H9 (cell line): ENCODE results near the gene SYS1. TPM values are rescaled to one million over a fixed set of nuclear protein-coding genes. Genes with fewer than 3 reads are reported as not detected.

Experiments used
- DNase-seq: peaks from one replicate; pipeline ENCODE4 v3.0.0-alpha.2; 2017
- H2AFZ ChIP-seq: one replicate; pipeline ENCODE4 v1.6.1; 2013; ENCODE audit warnings: mild to moderate bottlenecking, low read length, control low read depth, moderate library complexity
- H2AK5ac ChIP-seq: 2 replicates; pipeline ENCODE4 v1.6.1; 2013; ENCODE audit warnings: low read length, control low read depth, mixed read lengths; ENCODE audit not compliant: insufficient read length
- H2BK120ac ChIP-seq: one replicate; pipeline ENCODE4 v1.6.1; 2013; ENCODE audit warnings: low read depth, mild to moderate bottlenecking, low read length, control low read depth, inconsistent platforms; ENCODE audit not compliant: poor library complexity, severe bottlenecking
- H2BK12ac ChIP-seq: 2 replicates; pipeline ENCODE4 v1.6.1; 2013; ENCODE audit warnings: low read length, control low read depth, mixed read lengths, low read depth; ENCODE audit not compliant: insufficient read length
- H2BK15ac ChIP-seq: 2 replicates; pipeline ENCODE4 v1.6.1; 2013; ENCODE audit warnings: low read depth, low read length, control low read depth
- H2BK20ac ChIP-seq: one replicate; pipeline ENCODE4 v1.6.1; 2013; ENCODE audit warnings: low read depth, mild to moderate bottlenecking, low read length, control low read depth, inconsistent platforms; ENCODE audit not compliant: poor library complexity, severe bottlenecking
- H2BK5ac ChIP-seq: 2 replicates; pipeline ENCODE4 v1.6.1; 2013; ENCODE audit warnings: low read length, control low read depth, mixed read lengths; ENCODE audit not compliant: insufficient read length
- H3K14ac ChIP-seq: 2 replicates; pipeline ENCODE4 v1.6.1; 2013; ENCODE audit warnings: low read length, control low read depth; ENCODE audit not compliant: insufficient read depth
- H3K18ac ChIP-seq: 2 replicates; pipeline ENCODE4 v1.6.1; 2013; ENCODE audit warnings: low read depth, mild to moderate bottlenecking, mixed read lengths, low read length, control low read depth; ENCODE audit not compliant: insufficient read length
- H3K23ac ChIP-seq: 2 replicates; pipeline ENCODE4 v1.6.1; 2013; ENCODE audit warnings: low read length, control low read depth, mixed read lengths, low read depth; ENCODE audit not compliant: insufficient read length
- H3K23me2 ChIP-seq: 2 replicates; pipeline ENCODE4 v1.6.1; 2013; ENCODE audit warnings: low read depth, mild to moderate bottlenecking, mixed read lengths, low read length, control low read depth; ENCODE audit not compliant: insufficient read length, poor library complexity, severe bottlenecking
- H3K27ac ChIP-seq: 2 replicates; pipeline ENCODE4 v1.5.1; 2013; ENCODE audit warnings: low read length, control low read depth, mixed read lengths, low read depth; ENCODE audit not compliant: insufficient read length
- H3K27me3 ChIP-seq: 2 replicates; pipeline ENCODE4 v1.6.1; 2013; ENCODE audit warnings: low read length, control low read depth, inconsistent platforms; ENCODE audit not compliant: insufficient read depth
- H3K4ac ChIP-seq: 2 replicates; pipeline ENCODE4 v1.6.1; 2013; ENCODE audit warnings: low read depth, mild to moderate bottlenecking, control low read depth, inconsistent platforms, low read length, moderate library complexity
- H3K4me1 ChIP-seq: 2 replicates; pipeline ENCODE4 v1.6.1; 2013; ENCODE audit warnings: low read length, control low read depth, inconsistent platforms; ENCODE audit not compliant: insufficient read depth
- H3K4me2 ChIP-seq: 2 replicates; pipeline ENCODE4 v1.6.1; 2013; ENCODE audit warnings: low read length, control low read depth, mixed read lengths; ENCODE audit not compliant: insufficient read length, insufficient read depth
- H3K56ac ChIP-seq: 2 replicates; pipeline ENCODE4 v1.6.1; 2013; ENCODE audit warnings: low read depth, mild to moderate bottlenecking, mixed read lengths, low read length, control low read depth; ENCODE audit not compliant: insufficient read length
- H3K79me1 ChIP-seq: 2 replicates; pipeline ENCODE4 v1.6.1; 2013; ENCODE audit warnings: low read depth, mild to moderate bottlenecking, moderate library complexity, low read length, control low read depth, inconsistent platforms; ENCODE audit not compliant: insufficient read depth, poor library complexity, severe bottlenecking
- H3K79me2 ChIP-seq: 2 replicates; pipeline ENCODE4 v1.6.1; 2013; ENCODE audit warnings: low read length, control low read depth, inconsistent platforms; ENCODE audit not compliant: insufficient read depth
- H3K9ac ChIP-seq: 2 replicates; pipeline ENCODE4 v1.6.1; 2013; ENCODE audit warnings: low read length, control low read depth, mixed read lengths; ENCODE audit not compliant: insufficient read length; ENCODE audit errors: extremely low read depth
- H3K9me3 ChIP-seq: one replicate; pipeline ENCODE4 v1.6.1; 2013; ENCODE audit warnings: low read depth, low read length, inconsistent platforms; ENCODE audit not compliant: control insufficient read depth
- H3T11ph ChIP-seq: one replicate; pipeline ENCODE4 v1.6.1; 2013; ENCODE audit warnings: mild to moderate bottlenecking, low read length, control low read depth, inconsistent platforms
- H4K20me1 ChIP-seq: one replicate; pipeline ENCODE4 v1.6.1; 2013; ENCODE audit not compliant: control insufficient read depth, insufficient read length, insufficient read depth
- H4K5ac ChIP-seq: 2 replicates; pipeline ENCODE4 v1.6.1; 2013; ENCODE audit warnings: low read depth, mild to moderate bottlenecking, mixed read lengths, low read length, control low read depth; ENCODE audit not compliant: insufficient read length
- H4K8ac ChIP-seq: replicated peaks from 2 replicates; pipeline ENCODE4 v1.6.1; 2013; ENCODE audit warnings: low read length, control low read depth, mixed read lengths, low read depth; ENCODE audit not compliant: insufficient read length
- H4K91ac ChIP-seq: 2 replicates; pipeline ENCODE4 v1.6.1; 2013; ENCODE audit warnings: low read depth, mild to moderate bottlenecking, moderate library complexity, mixed read lengths, low read length, control low read depth; ENCODE audit not compliant: insufficient read length
- H3K27ac Mint-ChIP-seq, 3 experiments: 2 replicates in 2 of 3; 3 replicates in 1 of 3; pipeline ENCODE4 v1.8.0; 2020 to 2021; ENCODE audit warnings: mixed read lengths in 3 of 3, mild to moderate bottlenecking in 1 of 3, moderate library complexity in 1 of 3
- H3K27me3 Mint-ChIP-seq: 2 replicates; pipeline ENCODE4 v1.8.0; 2021; ENCODE audit warnings: low read depth, mild to moderate bottlenecking, moderate library complexity, mixed read lengths
- H3K36me3 Mint-ChIP-seq, 3 experiments: 2 replicates in 2 of 3; 3 replicates in 1 of 3; pipeline ENCODE4 v1.8.0; 2020 to 2021; ENCODE audit warnings: low read depth in 3 of 3, mixed read lengths in 3 of 3; ENCODE audit not compliant: insufficient read depth in 1 of 3
- H3K4me1 Mint-ChIP-seq, 2 experiments: 2 replicates each; pipeline ENCODE4 v1.8.0; 2020; ENCODE audit warnings: mixed read lengths in 2 of 2
- H3K4me3 Mint-ChIP-seq, 2 experiments: 2 replicates in 1 of 2; 3 replicates in 1 of 2; pipeline ENCODE4 v1.8.0; 2020 to 2021; ENCODE audit warnings: mild to moderate bottlenecking in 2 of 2, mixed read lengths in 2 of 2, moderate library complexity in 1 of 2
- H3K9me3 Mint-ChIP-seq, 2 experiments: 2 replicates in 1 of 2; 3 replicates in 1 of 2; pipeline ENCODE4 v1.8.0; 2020; ENCODE audit warnings: mild to moderate bottlenecking in 2 of 2, mixed read lengths in 2 of 2, moderate library complexity in 1 of 2
- WGBS: extraction: QIAGEN DNeasy Blood & Tissue Kit; methylation state at CpG from one replicate; pipeline ENCODE4 v1.1.7; 2013; ENCODE audit warnings: missing lambda C conversion rate, low lambda C conversion rate, mixed read lengths; ENCODE audit not compliant: insufficient read length; ENCODE audit errors: extremely low coverage; 5-methylcytosine and 5-hydroxymethylcytosine counted together
- total RNA-seq: library from RNA; stranded (reverse); gene quantifications from 2 replicates; pipeline ENCODE4 v1.2.1, GENCODE V29; 2021
- TF ChIP-seq, protein P1 (sequence below): fragments of 200-600 bp; sonication (generic); conservative IDR thresholded peaks from 3 replicates; pipeline ENCODE4 v1.8.0; 2021; ENCODE audit warnings: antibody characterized with exemption, mild to moderate bottlenecking

SYS1 gene
- total RNA-seq, 1 experiment from 2014 or later, result 21.0 TPM

DNA sequence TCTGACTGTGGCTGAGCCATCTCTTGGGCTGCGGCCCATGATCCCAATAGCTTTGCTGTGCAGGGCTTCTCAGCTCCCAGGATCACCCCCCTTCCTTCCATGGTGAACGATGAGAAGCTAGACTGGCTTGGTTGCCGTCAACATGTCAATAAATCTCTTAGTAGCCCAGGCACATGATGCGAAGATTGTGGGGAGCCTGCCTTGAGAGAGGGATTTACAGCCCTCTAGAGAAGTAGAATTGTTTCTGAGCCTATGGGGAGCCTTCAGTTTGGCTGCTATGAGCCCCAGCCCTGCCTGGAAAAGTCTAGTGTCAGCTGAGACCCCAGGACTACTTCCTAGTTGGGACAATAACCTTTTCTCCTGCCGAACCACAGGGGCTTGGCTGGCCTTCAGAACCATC is 49.7 kb downstream of the SYS1 start:
- Histone ChIP-seq H4K91ac (no peak overlapping the region), H3K4me1 (peaks cover under 1% of the 10 kb centered on the region; the same call in 1 of the 2 replicates), H4K8ac (no peak overlapping the region), H3K18ac (no peak overlapping the region), H3K4me2 (no peak overlapping the region), H3K9me3 (no peaks in the 10 kb centered on the region), H2BK120ac (no peak overlapping the region), H4K20me1 (no peaks in the 10 kb centered on the region), H3K79me1 (no peaks in the 10 kb centered on the region), H3K23me2 (peaks cover 8% of the 10 kb centered on the region), H4K5ac (no peak overlapping the region), H3K79me2 (peaks cover 2% of the 10 kb centered on the region; the same call in 1 of the 2 replicates), H3K4ac (no peak overlapping the region), H2BK15ac (no peak overlapping the region), H2BK20ac (no peak overlapping the region), H2AK5ac (no peak overlapping the region), H2AFZ (no peak overlapping the region), H3K27me3 (no peaks in the 10 kb centered on the region; the same call in 1 of the 2 replicates), H2BK12ac (no peak overlapping the region), H3K9ac (no peak overlapping the region), H3K56ac (no peak overlapping the region), H3K23ac (no peak overlapping the region), H3K27ac (no peak overlapping the region), H3T11ph (no peak overlapping the region), H2BK5ac (no peak overlapping the region), H3K14ac (no peak overlapping the region)
- Mint-ChIP-seq H3K9me3 (no peaks in the 10 kb centered on the region), H3K27me3 (peaks cover 6% of the 10 kb centered on the region), H3K4me1 (peaks cover 13 to 15% of the 10 kb centered on the region in 2 experiments), H3K27ac (no peak overlapping the region), H3K36me3 (peaks cover 7 to 20% (median 16%) of the 10 kb centered on the region in 3 experiments; a peak in 6 of 7 replicates), H3K4me3 (no peak overlapping the region)
- TF ChIP-seq, protein P1, sequence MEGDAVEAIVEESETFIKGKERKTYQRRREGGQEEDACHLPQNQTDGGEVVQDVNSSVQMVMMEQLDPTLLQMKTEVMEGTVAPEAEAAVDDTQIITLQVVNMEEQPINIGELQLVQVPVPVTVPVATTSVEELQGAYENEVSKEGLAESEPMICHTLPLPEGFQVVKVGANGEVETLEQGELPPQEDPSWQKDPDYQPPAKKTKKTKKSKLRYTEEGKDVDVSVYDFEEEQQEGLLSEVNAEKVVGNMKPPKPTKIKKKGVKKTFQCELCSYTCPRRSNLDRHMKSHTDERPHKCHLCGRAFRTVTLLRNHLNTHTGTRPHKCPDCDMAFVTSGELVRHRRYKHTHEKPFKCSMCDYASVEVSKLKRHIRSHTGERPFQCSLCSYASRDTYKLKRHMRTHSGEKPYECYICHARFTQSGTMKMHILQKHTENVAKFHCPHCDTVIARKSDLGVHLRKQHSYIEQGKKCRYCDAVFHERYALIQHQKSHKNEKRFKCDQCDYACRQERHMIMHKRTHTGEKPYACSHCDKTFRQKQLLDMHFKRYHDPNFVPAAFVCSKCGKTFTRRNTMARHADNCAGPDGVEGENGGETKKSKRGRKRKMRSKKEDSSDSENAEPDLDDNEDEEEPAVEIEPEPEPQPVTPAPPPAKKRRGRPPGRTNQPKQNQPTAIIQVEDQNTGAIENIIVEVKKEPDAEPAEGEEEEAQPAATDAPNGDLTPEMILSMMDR, result no peak
- no CpG with 5 or more reads among the region's 5 CpGs for WGBS
- DNase-seq, result no peak
